ENCODE measurements around the gene MB.

DNA sequence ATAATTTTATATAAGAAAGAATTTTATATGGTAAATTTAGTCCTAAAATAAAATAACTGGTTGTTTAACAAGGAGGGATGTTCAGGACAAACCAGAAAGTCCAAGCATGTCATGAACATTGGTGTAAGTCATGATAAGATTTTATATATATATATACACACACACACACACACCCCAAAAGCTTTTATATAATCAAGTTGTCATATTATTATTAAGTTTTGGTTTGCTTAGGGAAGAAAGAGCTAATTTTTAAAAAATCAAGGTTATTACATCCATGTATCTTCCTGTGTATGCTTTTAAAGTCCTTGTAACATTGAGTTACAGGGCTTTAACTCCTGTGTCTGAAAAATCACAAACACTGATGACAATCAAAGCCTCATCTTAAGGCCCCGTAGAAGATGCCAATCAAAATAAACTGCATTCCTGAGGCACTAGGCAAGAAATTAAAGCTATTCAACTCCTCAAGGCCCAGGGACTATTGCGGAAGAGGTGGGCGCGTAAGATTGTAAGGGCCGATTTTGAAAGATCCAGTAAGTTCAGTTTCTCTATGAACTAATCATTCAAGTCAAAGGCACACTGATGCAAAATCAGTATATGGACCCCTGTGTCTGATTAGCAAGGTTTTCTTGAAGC, 47.9 kb upstream of the MB start:
- TF ChIP-seq CTCF (conservative IDR thresholded peaks at IDR 0.05; ENCODE audit: low read depth in 2 of 2) (no peak), CREB1 (CRISPR knock-in tag; IDR thresholded peaks at IDR 0.05; ENCODE audit: low read depth) (no peak), EZH2 (IDR thresholded peaks at IDR 0.05; ENCODE audit: low read depth, unreplicated experiment) (no peak), POLR2AphosphoS5 (IDR thresholded peaks at IDR 0.05; ENCODE audit: low read depth) (no peak), ZNF331 (CRISPR knock-in tag; IDR thresholded peaks at IDR 0.05; ENCODE audit: low read depth) (no peak), EZH2phosphoT487 (IDR thresholded peaks at IDR 0.05; ENCODE audit: unreplicated experiment) (no peak), JUNB (IDR thresholded peaks at IDR 0.05; ENCODE audit: unreplicated experiment) (no peak), STAT1 (IDR thresholded peaks at IDR 0.05; ENCODE audit: unreplicated experiment) (no peak), NANOG (IDR thresholded peaks at IDR 0.05; ENCODE audit: borderline replicate concordance) (no peak), ZNF114 (CRISPR knock-in tag; IDR thresholded peaks at IDR 0.05) (no peak)
- TF ChIP-seq, protein P1, sequence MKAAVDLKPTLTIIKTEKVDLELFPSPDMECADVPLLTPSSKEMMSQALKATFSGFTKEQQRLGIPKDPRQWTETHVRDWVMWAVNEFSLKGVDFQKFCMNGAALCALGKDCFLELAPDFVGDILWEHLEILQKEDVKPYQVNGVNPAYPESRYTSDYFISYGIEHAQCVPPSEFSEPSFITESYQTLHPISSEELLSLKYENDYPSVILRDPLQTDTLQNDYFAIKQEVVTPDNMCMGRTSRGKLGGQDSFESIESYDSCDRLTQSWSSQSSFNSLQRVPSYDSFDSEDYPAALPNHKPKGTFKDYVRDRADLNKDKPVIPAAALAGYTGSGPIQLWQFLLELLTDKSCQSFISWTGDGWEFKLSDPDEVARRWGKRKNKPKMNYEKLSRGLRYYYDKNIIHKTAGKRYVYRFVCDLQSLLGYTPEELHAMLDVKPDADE (IDR thresholded peaks at IDR 0.05) = no peak
- TF ChIP-seq, protein P2, sequence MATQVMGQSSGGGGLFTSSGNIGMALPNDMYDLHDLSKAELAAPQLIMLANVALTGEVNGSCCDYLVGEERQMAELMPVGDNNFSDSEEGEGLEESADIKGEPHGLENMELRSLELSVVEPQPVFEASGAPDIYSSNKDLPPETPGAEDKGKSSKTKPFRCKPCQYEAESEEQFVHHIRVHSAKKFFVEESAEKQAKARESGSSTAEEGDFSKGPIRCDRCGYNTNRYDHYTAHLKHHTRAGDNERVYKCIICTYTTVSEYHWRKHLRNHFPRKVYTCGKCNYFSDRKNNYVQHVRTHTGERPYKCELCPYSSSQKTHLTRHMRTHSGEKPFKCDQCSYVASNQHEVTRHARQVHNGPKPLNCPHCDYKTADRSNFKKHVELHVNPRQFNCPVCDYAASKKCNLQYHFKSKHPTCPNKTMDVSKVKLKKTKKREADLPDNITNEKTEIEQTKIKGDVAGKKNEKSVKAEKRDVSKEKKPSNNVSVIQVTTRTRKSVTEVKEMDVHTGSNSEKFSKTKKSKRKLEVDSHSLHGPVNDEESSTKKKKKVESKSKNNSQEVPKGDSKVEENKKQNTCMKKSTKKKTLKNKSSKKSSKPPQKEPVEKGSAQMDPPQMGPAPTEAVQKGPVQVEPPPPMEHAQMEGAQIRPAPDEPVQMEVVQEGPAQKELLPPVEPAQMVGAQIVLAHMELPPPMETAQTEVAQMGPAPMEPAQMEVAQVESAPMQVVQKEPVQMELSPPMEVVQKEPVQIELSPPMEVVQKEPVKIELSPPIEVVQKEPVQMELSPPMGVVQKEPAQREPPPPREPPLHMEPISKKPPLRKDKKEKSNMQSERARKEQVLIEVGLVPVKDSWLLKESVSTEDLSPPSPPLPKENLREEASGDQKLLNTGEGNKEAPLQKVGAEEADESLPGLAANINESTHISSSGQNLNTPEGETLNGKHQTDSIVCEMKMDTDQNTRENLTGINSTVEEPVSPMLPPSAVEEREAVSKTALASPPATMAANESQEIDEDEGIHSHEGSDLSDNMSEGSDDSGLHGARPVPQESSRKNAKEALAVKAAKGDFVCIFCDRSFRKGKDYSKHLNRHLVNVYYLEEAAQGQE (IDR thresholded peaks at IDR 0.05; ENCODE audit: unreplicated experiment) = no peak
